CD14-positive monocyte (primary cell): ENCODE data around the gene CFAP61. TPM values are rescaled to one million over a fixed set of nuclear protein-coding genes. Genes with fewer than 3 reads are reported as not detected.

Source experiments
- DNase-seq, 3 donors: peaks; one replicate each; pipeline ENCODE4 v3.0.0-alpha.2; 2011 to 2022
- H2AFZ ChIP-seq: 2 replicates; pipeline ENCODE4 v1.6.0; 2012; ENCODE audit warnings: mild to moderate bottlenecking, low read depth, low read length, inconsistent platforms; ENCODE audit not compliant: insufficient read depth, poor library complexity, severe bottlenecking
- H3K27ac ChIP-seq, 2 donors: 1 replicate in 1 of 2; 2 replicates in 1 of 2; pipeline ENCODE4 v1.5.1; 2012 to 2013; ENCODE audit warnings: low read length in 2 of 2, control low read depth in 1 of 2, inconsistent platforms in 1 of 2, low read depth in 1 of 2, mild to moderate bottlenecking in 1 of 2
- H3K27me3 ChIP-seq, 2 donors: one replicate each; pipeline versions ENCODE4 v1.6.0 to v1.6.1; 2011 to 2013; ENCODE audit warnings: low read length in 2 of 2; ENCODE audit not compliant: control insufficient read depth in 2 of 2, insufficient read depth in 2 of 2
- H3K36me3 ChIP-seq, 2 donors: replicated peaks in 1 of 2; 1 replicate in 1 of 2; 2 replicates in 1 of 2; pipeline versions ENCODE4 v1.5.1 to v1.6.1; 2012 to 2013; ENCODE audit warnings: low read length in 2 of 2, control low read depth in 1 of 2, inconsistent platforms in 1 of 2, mild to moderate bottlenecking in 1 of 2; ENCODE audit not compliant: insufficient read depth in 2 of 2, control insufficient read depth in 1 of 2
- H3K4me1 ChIP-seq, 2 donors: 1 replicate in 1 of 2; 2 replicates in 1 of 2; pipeline versions ENCODE4 v1.5.1 to v1.6.1; 2012 to 2013; ENCODE audit warnings: low read length in 2 of 2, control low read depth in 1 of 2, inconsistent platforms in 1 of 2, mild to moderate bottlenecking in 1 of 2, moderate library complexity in 1 of 2; ENCODE audit not compliant: insufficient read depth in 2 of 2, control insufficient read depth in 1 of 2
- H3K4me2 ChIP-seq: replicated peaks from 2 replicates; pipeline ENCODE3; 2012; ENCODE audit warnings: low read length, moderate library complexity, mild to moderate bottlenecking; ENCODE audit not compliant: poor library complexity, severe bottlenecking; ENCODE audit errors: extremely low read depth
- H3K4me3 ChIP-seq, 3 experiments: fragments of 200-600 bp in 1 of 3; sonication (generic) in 1 of 3; replicated peaks in 1 of 3; 1 replicate in 2 of 3; 2 replicates in 1 of 3; pipeline ENCODE4 v1.5.1; 2011 to 2013; ENCODE audit warnings: low read length in 3 of 3, mild to moderate bottlenecking in 3 of 3, control low read depth in 2 of 3, low read depth in 2 of 3, inconsistent platforms in 1 of 3, moderate library complexity in 1 of 3
- H3K79me2 ChIP-seq: 2 replicates; pipeline ENCODE4 v1.6.0; 2012; ENCODE audit warnings: mild to moderate bottlenecking, control low read depth, inconsistent platforms, low read length, moderate library complexity; ENCODE audit not compliant: insufficient read depth
- H3K9ac ChIP-seq: 2 replicates; pipeline ENCODE4 v1.6.0; 2017; ENCODE audit warnings: low read length, mild to moderate bottlenecking; ENCODE audit not compliant: insufficient read depth, poor library complexity, severe bottlenecking
- H3K9me3 ChIP-seq, 2 donors: replicated peaks in 1 of 2; 1 replicate in 1 of 2; 2 replicates in 1 of 2; pipeline versions ENCODE4 v1.5.1 to v1.6.1; 2012 to 2013; ENCODE audit warnings: low read length in 2 of 2, control low read depth in 1 of 2; ENCODE audit not compliant: control insufficient read depth in 1 of 2, insufficient read depth in 1 of 2
- H4K20me1 ChIP-seq: 2 replicates; pipeline ENCODE4 v1.6.0; 2012; ENCODE audit warnings: mild to moderate bottlenecking, low read length, control low read depth, moderate library complexity; ENCODE audit not compliant: insufficient read depth
- H3K27ac Mint-ChIP-seq, 7 donors: one replicate each; pipeline ENCODE4 v1.8.0; 2020; ENCODE audit warnings: mild to moderate bottlenecking in 7 of 7, mixed read lengths in 7 of 7, moderate library complexity in 6 of 7, inconsistent platforms in 2 of 7
- H3K27me3 Mint-ChIP-seq, 3 donors: one replicate each; pipeline ENCODE4 v1.8.0; 2021 to 2022; ENCODE audit warnings: low read depth in 3 of 3, mild to moderate bottlenecking in 3 of 3, mixed read lengths in 3 of 3, moderate library complexity in 3 of 3, inconsistent platforms in 1 of 3
- H3K36me3 Mint-ChIP-seq, 2 donors: one replicate each; pipeline ENCODE4 v1.8.0; 2020; ENCODE audit warnings: mixed read lengths in 2 of 2, inconsistent platforms in 1 of 2, mild to moderate bottlenecking in 1 of 2
- H3K4me1 Mint-ChIP-seq: one replicate; pipeline ENCODE4 v1.8.0; 2020; ENCODE audit warnings: mild to moderate bottlenecking, mixed read lengths
- H3K4me3 Mint-ChIP-seq, 2 donors: one replicate each; pipeline ENCODE4 v1.8.0; 2020; ENCODE audit warnings: mild to moderate bottlenecking in 2 of 2, mixed read lengths in 2 of 2, moderate library complexity in 1 of 2
- H3K9me3 Mint-ChIP-seq, 7 donors: one replicate each; pipeline ENCODE4 v1.8.0; 2020 to 2022; ENCODE audit warnings: mixed read lengths in 7 of 7, mild to moderate bottlenecking in 6 of 7, moderate library complexity in 6 of 7, inconsistent platforms in 2 of 7
- WGBS: methylation state at CpG from one replicate; pipeline ENCODE4 v1.1.5; 2013; ENCODE audit warnings: missing lambda C conversion rate; ENCODE audit not compliant: insufficient coverage; 5-methylcytosine and 5-hydroxymethylcytosine counted together
- intact Hi-C, 2 donors: fragments of 100-400 bp; cut with micrococcal nuclease; formaldehyde crosslinking; loops; one replicate each; pipeline versions ENCODE4 v1.15.0 to v1.15.1; 2023
- polyA plus RNA-seq, 3 donors: library from polyadenylated mRNA; depleted of rRNA in 1 of 3; unstranded in 2 of 3; stranded (reverse) in 1 of 3; fragments of 300-500 nt in 2 of 3; fragments of >200 nt in 1 of 3; fragmentation: Illumina TruSeq in 2 of 3; gene quantifications; 1 replicate in 2 of 3; 2 replicates in 1 of 3; pipeline ENCODE4 v1.2.3, GENCODE V29; 2012 to 2021
- TF ChIP-seq, protein P1 (sequence below): fragments of 200-600 bp; IDR thresholded peaks from one replicate; pipeline ENCODE4 v1.8.0; 2022; ENCODE audit warnings: antibody characterized with exemption, mild to moderate bottlenecking

The CFAP61 gene
- polyA plus RNA-seq, 3 donors: not detected

DNA sequence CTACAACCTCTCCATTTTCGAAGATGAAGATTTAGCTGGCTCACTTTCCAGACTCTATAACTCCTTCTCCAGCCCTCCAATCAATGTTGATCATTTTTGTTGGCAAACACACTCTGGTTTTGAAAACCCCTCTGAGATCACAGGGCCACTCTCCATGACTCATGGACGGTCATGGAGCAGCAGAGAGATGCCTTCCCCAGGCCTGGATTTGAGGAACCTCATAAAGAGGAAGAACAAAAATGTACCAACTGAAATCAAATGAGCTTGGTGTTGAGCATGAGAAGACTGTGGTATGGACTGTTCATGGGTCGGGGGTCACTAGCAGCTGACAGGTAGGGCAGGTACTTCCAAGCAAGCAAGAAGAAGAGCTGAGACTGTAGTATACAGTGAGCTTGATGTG, 202.8 kb downstream of the CFAP61 start:
- no peaks in the 10 kb centered on the region for H3K79me2 ChIP-seq
- intact Hi-C loops: no loop called here
- H3K4me1 ChIP-seq: peaks cover 29 to 38% of the 10 kb centered on the region in 2 donors
- Mint-ChIP-seq H3K4me3 (peak overlapping the region in 1 of 2 donors; percentile 21), H3K36me3 (peaks cover 3 to 11% of the 10 kb centered on the region in 2 donors), H3K4me1 (peaks cover 42% of the 10 kb centered on the region), H3K27ac (peak overlapping the region; percentile 91 to 96 (median 95)), H3K9me3 (peaks cover 0 to 8% (median 4%) of the 10 kb centered on the region in 7 donors), H3K27me3 (peaks cover 0 to 5% (median 3%) of the 10 kb centered on the region in 3 donors)
- H3K9ac ChIP-seq: no peak overlapping the region
- peak overlapping the region; percentile 9 for H3K4me2 ChIP-seq
- no peaks in the 10 kb centered on the region for H3K9me3 ChIP-seq
- no peak overlapping the region for H3K4me3 ChIP-seq
- peak; percentile 94 to 98 (median 94) for DNase-seq
- 31% methylated on average over 2 of the region's 3 CpGs for WGBS
- TF ChIP-seq, protein P1, sequence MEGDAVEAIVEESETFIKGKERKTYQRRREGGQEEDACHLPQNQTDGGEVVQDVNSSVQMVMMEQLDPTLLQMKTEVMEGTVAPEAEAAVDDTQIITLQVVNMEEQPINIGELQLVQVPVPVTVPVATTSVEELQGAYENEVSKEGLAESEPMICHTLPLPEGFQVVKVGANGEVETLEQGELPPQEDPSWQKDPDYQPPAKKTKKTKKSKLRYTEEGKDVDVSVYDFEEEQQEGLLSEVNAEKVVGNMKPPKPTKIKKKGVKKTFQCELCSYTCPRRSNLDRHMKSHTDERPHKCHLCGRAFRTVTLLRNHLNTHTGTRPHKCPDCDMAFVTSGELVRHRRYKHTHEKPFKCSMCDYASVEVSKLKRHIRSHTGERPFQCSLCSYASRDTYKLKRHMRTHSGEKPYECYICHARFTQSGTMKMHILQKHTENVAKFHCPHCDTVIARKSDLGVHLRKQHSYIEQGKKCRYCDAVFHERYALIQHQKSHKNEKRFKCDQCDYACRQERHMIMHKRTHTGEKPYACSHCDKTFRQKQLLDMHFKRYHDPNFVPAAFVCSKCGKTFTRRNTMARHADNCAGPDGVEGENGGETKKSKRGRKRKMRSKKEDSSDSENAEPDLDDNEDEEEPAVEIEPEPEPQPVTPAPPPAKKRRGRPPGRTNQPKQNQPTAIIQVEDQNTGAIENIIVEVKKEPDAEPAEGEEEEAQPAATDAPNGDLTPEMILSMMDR: no peak
- no peaks in the 10 kb centered on the region for H4K20me1 ChIP-seq
- H3K36me3 ChIP-seq: no peaks in the 10 kb centered on the region
- H3K27me3 ChIP-seq: no peaks in the 10 kb centered on the region
- H2AFZ ChIP-seq: no peak overlapping the region
- peak overlapping the region; percentile 56 to 82 for H3K27ac ChIP-seq

DNA sequence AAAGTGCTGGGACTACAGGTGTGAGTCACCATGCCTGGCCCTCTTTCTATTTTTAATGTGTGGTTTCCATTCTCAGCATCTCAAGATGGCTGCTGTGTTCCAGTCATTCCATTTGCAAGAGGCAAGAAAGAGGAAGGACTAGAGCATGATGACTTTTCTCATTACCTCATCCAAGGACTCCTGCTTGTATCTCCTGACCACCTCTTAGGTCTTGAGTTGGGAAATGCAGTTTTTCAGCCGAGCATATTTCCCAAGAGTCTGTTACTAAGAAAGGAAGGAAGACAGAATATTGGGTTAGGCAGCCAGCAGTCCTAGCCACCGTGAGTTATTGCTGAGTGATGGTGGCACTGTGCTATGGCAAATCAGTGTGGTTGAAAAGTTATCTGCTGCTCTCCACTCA, 207.2 kb downstream of the CFAP61 start:
- peaks cover 7 to 16% of the 10 kb centered on the region in 2 donors for H3K36me3 Mint-ChIP-seq
- peak; percentile 97 to 100 (median 99) for DNase-seq
- Histone ChIP-seq H3K27me3 (no peaks in the 10 kb centered on the region), H2AFZ (no peak overlapping the region), H3K4me2 (peak overlapping the region; percentile 25), H3K9me3 (no peaks in the 10 kb centered on the region), H3K4me1 (peaks cover 47 to 59% of the 10 kb centered on the region in 2 donors), H3K9ac (peak overlapping the region; percentile 41), H3K27ac (peak overlapping the region; percentile 81 to 92), H3K36me3 (no peaks in the 10 kb centered on the region), H4K20me1 (no peaks in the 10 kb centered on the region), H3K4me3 (peak overlapping the region in 1 of 3 experiments; percentile 16), H3K79me2 (no peaks in the 10 kb centered on the region)
- H3K4me1 Mint-ChIP-seq: peaks cover 64% of the 10 kb centered on the region
- H3K9me3 Mint-ChIP-seq: peaks cover 0 to 8% (median 3%) of the 10 kb centered on the region in 7 donors
- peaks cover 0 to 3% (median 3%) of the 10 kb centered on the region in 3 donors for H3K27me3 Mint-ChIP-seq
- intact Hi-C loops: no loop called here
- TF ChIP-seq, protein P1: no peak
- H3K27ac Mint-ChIP-seq: peak overlapping the region; percentile 92 to 99 (median 97)
- 0% methylated on average over 2 of the region's 2 CpGs for WGBS
- no peak overlapping the region for H3K4me3 Mint-ChIP-seq
